BE2C (cell line): Measurements from ENCODE around the gene APC2.
A peak's percentile ranks its signal among the peaks of the same experiment; 100 is the strongest.

ENCODE experiments used
- DNase-seq: peaks from one replicate; pipeline ENCODE4 v3.0.0-alpha.2; 2020
- H3K27me3 ChIP-seq: fragments of 250-450 bp; sonication (Bioruptor Pico); 2 replicates; pipeline ENCODE4 v1.5.1; 2020; ENCODE audit warnings: mild to moderate bottlenecking
- H3K36me3 ChIP-seq: fragments of 250-450 bp; sonication (Bioruptor Pico); 2 replicates; pipeline ENCODE4 v1.5.1; 2020; ENCODE audit warnings: mild to moderate bottlenecking
- H3K4me1 ChIP-seq: fragments of 250-450 bp; sonication (Bioruptor Pico); 2 replicates; pipeline ENCODE4 v1.5.1; 2020
- H3K4me3 ChIP-seq: 2 replicates; pipeline ENCODE4 v1.5.1; 2011; ENCODE audit warnings: low read depth, low read length
- H3K9me3 ChIP-seq: fragments of 250-450 bp; sonication (Bioruptor Pico); 2 replicates; pipeline ENCODE4 v1.5.1; 2020
- CTCF ChIP-seq: IDR thresholded peaks from 2 replicates; pipeline ENCODE4 v1.5.1; 2012; ENCODE audit warnings: mild to moderate bottlenecking, low read depth, low read length

Gene APC2

GRCh38 chr19:1402411-1403070 lies 47.4 kb upstream of the APC2 start:
- Histone ChIP-seq H3K4me3 (no peak overlapping the region), H3K9me3 (no peaks in the 10 kb centered on the region), H3K27me3 (no peaks in the 10 kb centered on the region), H3K36me3 (no peaks in the 10 kb centered on the region), H3K4me1 (no peaks in the 10 kb centered on the region)
- no peak for DNase-seq
- no peak for TF ChIP-seq CTCF

- Histone ChIP-seq H3K4me1 (peaks cover 22% of the 10 kb centered on the region), H3K36me3 (peaks cover 36% of the 10 kb centered on the region), H3K4me3 (peak overlapping the region; percentile 61), H3K27me3 (no peaks in the 10 kb centered on the region), H3K9me3 (no peaks in the 10 kb centered on the region)
- peak; percentile 46 for TF ChIP-seq CTCF
- peak; percentile 99 for DNase-seq
Observed at GRCh38 chr19:1406774-1407527, 43.0 kb upstream of the APC2 start.

DNA sequence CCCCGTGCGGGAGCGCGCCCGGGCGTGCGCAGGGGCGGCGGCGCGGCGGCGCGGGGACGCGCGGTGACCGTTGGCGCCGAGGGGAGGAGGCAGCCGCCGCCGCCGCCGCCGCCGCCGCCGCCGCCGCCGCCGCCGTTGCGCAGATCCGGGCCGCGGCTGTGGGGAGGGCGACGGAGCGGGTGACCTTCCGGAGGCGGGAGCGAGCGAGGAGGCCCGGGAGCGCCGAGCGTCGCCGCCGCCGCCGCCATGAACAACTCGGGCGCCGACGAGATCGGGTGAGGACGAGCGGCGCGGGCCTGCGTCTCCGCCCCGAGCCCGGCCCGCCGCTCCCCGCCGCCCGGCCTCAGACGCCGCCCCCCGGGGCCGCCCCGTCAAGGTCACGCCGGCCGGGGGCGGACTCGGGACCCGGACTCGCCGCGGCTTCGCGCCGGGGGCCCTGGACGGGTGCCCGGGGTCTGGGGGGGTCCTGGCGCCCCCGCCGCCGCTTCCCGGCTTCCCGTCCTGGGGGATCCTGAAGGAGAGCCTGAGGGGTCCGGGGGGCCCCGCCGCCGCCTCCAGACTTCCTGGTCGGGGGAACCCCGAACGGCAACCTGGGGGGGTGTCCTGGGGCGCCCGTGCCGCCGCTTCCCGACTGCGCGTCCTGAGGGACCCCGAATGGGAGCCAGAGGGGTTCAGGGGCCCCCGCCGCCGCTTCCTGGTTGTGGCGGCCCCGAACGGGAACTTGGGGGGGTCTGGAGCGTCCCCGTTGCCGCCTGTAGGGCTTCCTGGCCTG lies 42.2 kb upstream of the APC2 start, which contains the start of gene DAZAP1:
DAZAP1 (plus strand) TSS at position 59 of the 772 bp plus-strand sequence; CDS start at position 247, 188 bp downstream.
- H3K4me1 ChIP-seq, result peaks cover 22% of the 10 kb centered on the region
- H3K27me3 ChIP-seq, result no peaks in the 10 kb centered on the region
- peaks cover 44% of the 10 kb centered on the region for H3K36me3 ChIP-seq
- TF ChIP-seq CTCF, result no peak
- H3K9me3 ChIP-seq, result no peaks in the 10 kb centered on the region
- peak within 1 kb of the TSS; percentile 92 for H3K4me3 ChIP-seq
- DNase-seq, result no peak

- H3K4me3 ChIP-seq, result peak overlapping the region; percentile 92
- H3K4me1 ChIP-seq, result peaks cover 22% of the 10 kb centered on the region
- TF ChIP-seq CTCF, result no peak
- H3K36me3 ChIP-seq, result peaks cover 52% of the 10 kb centered on the region
- H3K27me3 ChIP-seq, result no peaks in the 10 kb centered on the region
- DNase-seq, result no peak
- no peaks in the 10 kb centered on the region for H3K9me3 ChIP-seq
Observed at GRCh38 chr19:1408300-1409203, 41.4 kb upstream of the APC2 start.

DNA sequence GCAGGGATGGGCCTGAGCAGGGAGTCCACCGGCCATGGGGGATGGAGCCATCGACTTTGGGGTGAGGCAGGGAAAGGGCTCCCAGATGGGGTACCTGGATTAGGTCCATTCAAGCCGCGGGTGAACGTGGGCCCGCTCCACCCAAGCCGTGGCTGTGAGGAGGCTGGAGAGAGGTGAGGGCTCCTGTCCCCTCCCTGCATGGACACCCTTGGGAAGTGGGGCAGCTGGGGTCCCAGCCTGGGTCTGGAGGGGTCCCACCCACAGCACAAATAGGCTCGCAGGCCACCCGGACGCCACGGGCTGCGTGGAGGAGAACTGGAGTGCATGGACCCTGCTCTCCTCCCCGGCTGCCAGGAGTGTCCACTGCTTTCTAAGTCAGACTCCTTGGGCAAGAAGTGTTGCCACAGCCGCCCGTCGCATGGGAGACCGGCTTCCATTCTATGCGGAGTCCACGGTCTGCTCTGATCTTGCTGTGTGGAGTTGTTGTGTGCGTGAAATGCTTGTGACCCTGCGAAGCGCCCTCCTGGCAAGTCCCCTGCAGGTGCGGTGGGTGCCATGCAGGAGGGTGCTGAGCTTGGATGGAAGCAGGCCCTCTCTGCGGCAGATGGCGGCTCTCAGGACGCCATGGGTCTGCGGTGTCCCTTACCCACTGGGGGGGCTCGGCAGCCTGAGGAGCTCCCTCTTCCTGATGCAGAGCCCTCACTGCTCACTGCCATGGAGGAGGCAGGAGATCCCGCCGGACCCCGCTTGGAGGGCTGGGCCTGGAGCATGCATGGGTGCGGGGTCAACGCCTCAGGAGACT lies 40.5 kb upstream of the APC2 start:
- H3K9me3 ChIP-seq, result no peaks in the 10 kb centered on the region
- DNase-seq, result no peak
- peaks cover 22% of the 10 kb centered on the region for H3K4me1 ChIP-seq
- no peaks in the 10 kb centered on the region for H3K27me3 ChIP-seq
- H3K4me3 ChIP-seq, result peak overlapping the region; percentile 92
- H3K36me3 ChIP-seq, result peaks cover 60% of the 10 kb centered on the region
- TF ChIP-seq CTCF, result no peak
